ENCODE data around the gene BLOC1S1. TPM values are rescaled to one million over a fixed set of nuclear protein-coding genes. Genes with fewer than 3 reads are reported as not detected.

Gene BLOC1S1
- total and polyA plus RNA-seq, 2 of the 4 experiments (the other 2 are of a cell fraction), result 128 to 285 TPM

DNA sequence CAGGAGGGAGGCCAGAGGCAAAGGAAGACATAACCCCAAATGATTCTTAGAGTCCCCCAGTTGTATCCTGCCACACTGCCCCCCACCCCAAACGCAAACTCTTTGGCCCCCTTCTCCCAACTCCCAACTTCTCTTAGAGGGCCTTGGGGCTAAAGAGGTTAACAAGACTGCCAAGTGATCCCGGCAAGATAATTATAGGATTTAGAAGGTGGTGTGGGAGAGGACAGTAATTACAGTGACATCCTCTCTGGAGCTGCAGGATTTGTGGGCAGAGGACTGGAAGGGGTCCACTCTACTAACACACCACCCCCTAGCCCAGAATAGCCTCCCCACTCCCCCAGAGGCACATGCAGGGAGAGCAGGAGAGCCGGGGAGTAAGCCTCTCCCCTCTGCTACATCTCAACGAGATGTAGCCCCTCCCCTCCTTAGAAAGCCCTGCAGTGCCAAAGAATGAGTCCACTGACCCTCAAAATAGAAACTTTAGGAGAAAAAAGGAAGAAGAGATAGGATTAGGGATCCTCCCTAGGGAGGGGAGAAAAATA is 21.8 kb downstream of the BLOC1S1 start:
- dilution Hi-C loops (cut with HindIII; ENCODE audit: low sequenced_read_pairs, unreplicated experiment) (no loop called here), intact Hi-C loops (cut with micrococcal nuclease) (loop anchor here (1.0 to 5.0 kb wide), 7 partner anchors 56 to 368 kb away; partner anchors contain the start of gene RPS26), in situ Hi-C loops (cut with MboI; ENCODE audit: low sequenced_read_pairs) (loop anchor here (5.0 kb wide), 1 partner anchor 205 kb away; no protein-coding TSS in a partner anchor)
- Histone ChIP-seq H3K27me3 (ENCODE audit: control insufficient read depth, insufficient read depth, low read length) (no peaks in the 10 kb centered on the region), H3K18ac (ENCODE audit: low read depth, low read length) (no peak overlapping the region; the same call in 1 of the 2 replicates), H3K56ac (ENCODE audit: extremely low read depth, insufficient read depth, low read length) (no peak overlapping the region), H2AFZ (replicated peaks; ENCODE audit: low read length, poor library complexity) (peak overlapping the region; percentile 96), H3K14ac (replicated peaks; ENCODE audit: low read depth, low read length) (peak overlapping the region; percentile 80; the same call in 1 of the 2 replicates), H2BK120ac (ENCODE audit: low read depth, low read length) (peak overlapping the region; percentile 63), H3K36me3 (ENCODE audit: control insufficient read depth, insufficient read depth, low read length) (no peaks in the 10 kb centered on the region), H2BK20ac (ENCODE audit: low read depth, low read length) (0 out of 2 replicates have a peak overlapping the region, but pooled peaks have one; percentile 46), H3K23ac (ENCODE audit: low read depth, low read length) (peak overlapping the region; percentile 58; the same call in 1 of the 2 replicates), H4K91ac (ENCODE audit: insufficient read depth, low read depth, low read length) (peak overlapping the region; percentile 39; the same call in 1 of the 2 replicates), H2AK5ac (ENCODE audit: low read depth, low read length) (peak overlapping the region; percentile 64; the same call in 1 of the 2 replicates), H4K8ac (ENCODE audit: low read depth in 2 of 2, low read length in 2 of 2) (peak overlapping the region; percentile 66 to 88; a peak in 3 of 4 replicates), H2AK9ac (replicated peaks; ENCODE audit: low read depth, low read length, poor library complexity) (peak overlapping the region; percentile 81), H3K9ac (ENCODE audit: low read depth, low read length) (peak overlapping the region; percentile 12), H4K20me1 (ENCODE audit: insufficient read depth, low read length) (no peaks in the 10 kb centered on the region), H3K4me1 (ENCODE audit: control insufficient read depth, insufficient read depth, low read length) (peaks cover 6% of the 10 kb centered on the region), H2BK15ac (ENCODE audit: low read depth, low read length) (peak overlapping the region; percentile 25; the same call in 1 of the 3 replicates), H3K4ac (ENCODE audit: low read depth, low read length) (peak overlapping the region; percentile 70), H3K4me2 (ENCODE audit: low read depth, low read length) (peak overlapping the region; percentile 92), H3K79me1 (ENCODE audit: low read depth in 1 of 2, low read length in 2 of 2) (peaks cover 0 to 16% of the 10 kb centered on the region in 2 experiments; a peak in 2 of 4 replicates), H3K9me1 (ENCODE audit: insufficient read depth, low read length) (peaks cover 6% of the 10 kb centered on the region; the same call in 1 of the 2 replicates), H4K5ac (ENCODE audit: low read depth, low read length) (peak overlapping the region; percentile 42), H3K9me3 (ENCODE audit: control insufficient read depth, insufficient read depth, low read length) (no peaks in the 10 kb centered on the region), H3K27ac (ENCODE audit: insufficient read depth, low read length) (peak overlapping the region; percentile 47; the same call in 1 of the 2 replicates), H3K4me3 (ENCODE audit: insufficient read depth, low read depth, low read length) (no peak overlapping the region), H2BK5ac (ENCODE audit: low read depth, low read length, poor library complexity, severe bottlenecking) (peak overlapping the region; percentile 38)
- DNase-seq, result no peak
- BruUV-seq (replicated peaks), result no TSS peak
- ATAC-seq (ENCODE audit: low read depth), result peak; percentile 15
- POLR2A ChIA-PET (ENCODE audit: unreplicated experiment), result interaction anchor here (1.6 kb wide), 1 partner anchor 8 kb away, joined by 5 read pairs; the partner anchor contains the start of gene CD63
- no peak for TF ChIP-seq CEBPB (IDR thresholded peaks at IDR 0.05; ENCODE audit: low read depth, low read length)
- TF ChIP-seq MAFK (IDR thresholded peaks at IDR 0.05; ENCODE audit: low read depth, low read length), result no peak
- no peak for TF ChIP-seq SMC3 (IDR thresholded peaks at IDR 0.05; ENCODE audit: low read depth, low read length)
- TF ChIP-seq CHD1 (IDR thresholded peaks at IDR 0.05; ENCODE audit: low read depth, low read length), result no peak
- TF ChIP-seq FOS (IDR thresholded peaks at IDR 0.05; ENCODE audit: low read depth, low read length), result no peak
- no peak for TF ChIP-seq POLR2A (IDR thresholded peaks at IDR 0.05; ENCODE audit: low read depth, low read length)
- TF ChIP-seq NFE2L2 (IDR thresholded peaks at IDR 0.05; ENCODE audit: low read depth, low read length), result no peak
- CTCF ChIA-PET, result interaction anchor here (0.9 to 2.7 kb wide), 13 partner anchors 8 to 307 kb away, joined by 3 to 16 read pairs (median 5); partner anchors contain the start of genes CD63 and RDH5
- no CpG with 5 or more reads among the region's 4 CpGs for WGBS, 2 experiments (ENCODE audit: extremely low coverage in 2 of 2, insufficient read length in 1 of 2)

All from IMR-90 (cell line).